GM18873 (cell line): ENCODE data around the gene TBC1D22A.

Source experiments
- ATAC-seq: cut with Tn5 transposase; IDR thresholded peaks from one replicate; pipeline ENCODE4 v1.9.1; 2021; ENCODE audit warnings: mild to moderate bottlenecking, moderate library complexity, moderate number of reproducible peaks; ENCODE audit not compliant: unreplicated experiment, low FRiP score

Gene TBC1D22A

GRCh38 chr22:47083379-47083986 is 321.0 kb downstream of the TBC1D22A start:
- no peak for ATAC-seq

GRCh38 chr22:47084226-47084625 is 321.8 kb downstream of the TBC1D22A start:
- ATAC-seq: no peak

- no peak for ATAC-seq
Measured at GRCh38 chr22:47086596-47087248, 324.3 kb downstream of the TBC1D22A start.

GRCh38 chr22:47088480-47089158 is 326.2 kb downstream of the TBC1D22A start:
- ATAC-seq: no peak

- no peak for ATAC-seq
Measured at GRCh38 chr22:47089374-47089773, 326.9 kb downstream of the TBC1D22A start.

- no peak for ATAC-seq
Measured at GRCh38 chr22:47089796-47090460, 327.5 kb downstream of the TBC1D22A start.

GRCh38 chr22:47090591-47091245 is 328.3 kb downstream of the TBC1D22A start:
- ATAC-seq: no peak

GRCh38 chr22:47091246-47091651 is 328.8 kb downstream of the TBC1D22A start:
- ATAC-seq: no peak

GRCh38 chr22:47091921-47092700 is 329.7 kb downstream of the TBC1D22A start:
- no peak for ATAC-seq

GRCh38 chr22:47092896-47093311 is 330.5 kb downstream of the TBC1D22A start:
- ATAC-seq: no peak

- ATAC-seq: no peak
Measured at GRCh38 chr22:47093720-47094119, 331.3 kb downstream of the TBC1D22A start.

- no peak for ATAC-seq
Measured at GRCh38 chr22:47094861-47095330, 332.4 kb downstream of the TBC1D22A start.

- no peak for ATAC-seq
Measured at GRCh38 chr22:47095395-47096122, 333.1 kb downstream of the TBC1D22A start.

GRCh38 chr22:47098121-47098520 is 335.7 kb downstream of the TBC1D22A start:
- ATAC-seq: no peak

GRCh38 chr22:47098554-47098953 is 336.1 kb downstream of the TBC1D22A start:
- no peak for ATAC-seq

GRCh38 chr22:47100019-47100418 is 337.6 kb downstream of the TBC1D22A start:
- no peak for ATAC-seq

- no peak for ATAC-seq
Measured at GRCh38 chr22:47100646-47101200, 338.3 kb downstream of the TBC1D22A start.

GRCh38 chr22:47101321-47101885 is 339.0 kb downstream of the TBC1D22A start:
- ATAC-seq: no peak
